WTC11 (cell line): ENCODE measurements around the gene CRABP2. TPM values are rescaled to one million over a fixed set of nuclear protein-coding genes. Genes with fewer than 3 reads are reported as not detected.

Source experiments
- ATAC-seq: fragments of 200-7000 bp; cut with Tn5 transposase; 2 replicates; pipeline ENCODE4 v1.10.0; 2021; ENCODE audit warnings: mild to moderate bottlenecking, moderate library complexity
- CTCF ChIA-PET: fragments of 300-600 bp; sonication (Branson Sonifier 250); formaldehyde crosslinking; loops from one replicate; lab custom pipeline; 2021; ENCODE audit warnings: antibody characterized with exemption; lab: Charles Lee
- POLR2A ChIA-PET: fragments of 350-600 bp; sonication (Branson Sonifier 250); formaldehyde crosslinking; loops from one replicate; lab custom pipeline; 2021; ENCODE audit warnings: antibody characterized with exemption; lab: Charles Lee
- DNase-seq: peaks from one replicate; pipeline ENCODE4 v3.0.0; 2021; ENCODE audit warnings: low spot score
- H3K27ac Mint-ChIP-seq: 2 replicates; pipeline ENCODE4 v1.8.0; 2021; ENCODE audit warnings: mixed read lengths
- H3K27me3 Mint-ChIP-seq: 2 replicates; pipeline ENCODE4 v1.8.0; 2021; ENCODE audit warnings: low read depth, mild to moderate bottlenecking, moderate library complexity, mixed read lengths
- H3K36me3 Mint-ChIP-seq: 2 replicates; pipeline ENCODE4 v1.8.0; 2021; ENCODE audit warnings: mixed read lengths
- H3K4me1 Mint-ChIP-seq: 2 replicates; pipeline ENCODE4 v1.8.0; 2022; ENCODE audit warnings: mixed read lengths
- H3K4me3 Mint-ChIP-seq: 2 replicates; pipeline ENCODE4 v1.8.0; 2021; ENCODE audit warnings: mild to moderate bottlenecking, moderate library complexity, mixed read lengths
- H3K9me3 Mint-ChIP-seq: 2 replicates; pipeline ENCODE4 v1.8.0; 2021; ENCODE audit warnings: mixed read lengths
- CDX4 ChIP-seq: fragments of 250-450 bp; sonication (Bioruptor Pico); IDR thresholded peaks from 2 replicates; pipeline ENCODE4 v1.9.0; 2021; ENCODE audit warnings: moderate library complexity, mild to moderate bottlenecking, inconsistent platforms, borderline replicate concordance
- ESRRA ChIP-seq: sonication (generic); formaldehyde crosslinking; IDR thresholded peaks from 2 replicates; pipeline ENCODE4 v1.8.1; 2022; ENCODE audit warnings: mild to moderate bottlenecking, missing genetic modification reagents, borderline replicate concordance
- ETV6 ChIP-seq: sonication (generic); formaldehyde crosslinking; IDR thresholded peaks from 2 replicates; pipeline ENCODE4 v1.8.1; 2022; ENCODE audit warnings: mild to moderate bottlenecking, missing genetic modification reagents
- FOXP1 ChIP-seq: sonication (generic); formaldehyde crosslinking; IDR thresholded peaks from 2 replicates; pipeline ENCODE4 v1.8.0; 2022; ENCODE audit warnings: missing genetic modification reagents, mild to moderate bottlenecking, moderate library complexity, borderline replicate concordance
- HMGXB4 ChIP-seq: sonication (generic); formaldehyde crosslinking; IDR thresholded peaks from 2 replicates; pipeline ENCODE4 v1.8.1; 2023; ENCODE audit warnings: mild to moderate bottlenecking, moderate library complexity, missing genetic modification reagents
- JUN ChIP-seq: sonication (generic); formaldehyde crosslinking; IDR thresholded peaks from 2 replicates; pipeline ENCODE4 v1.8.0; 2023; ENCODE audit warnings: mild to moderate bottlenecking, missing genetic modification reagents
- PRRX2 ChIP-seq: fragments of 250-450 bp; sonication (Bioruptor Pico); IDR thresholded peaks from 2 replicates; pipeline ENCODE4 v1.8.0; 2021; ENCODE audit warnings: mild to moderate bottlenecking
- SOX15 ChIP-seq: fragments of 250-450 bp; sonication (Bioruptor Pico); IDR thresholded peaks from 2 replicates; pipeline ENCODE4 v1.9.0; 2021; ENCODE audit warnings: mild to moderate bottlenecking
- TCF7 ChIP-seq: sonication (generic); formaldehyde crosslinking; IDR thresholded peaks from 2 replicates; pipeline ENCODE4 v1.8.0; 2022; ENCODE audit warnings: mild to moderate bottlenecking, low read depth, missing genetic modification reagents, moderate library complexity
- TEAD1 ChIP-seq: sonication (generic); formaldehyde crosslinking; IDR thresholded peaks from 2 replicates; pipeline ENCODE4 v1.8.0; 2022; ENCODE audit warnings: mild to moderate bottlenecking, missing genetic modification reagents
- TEAD4 ChIP-seq: sonication (generic); formaldehyde crosslinking; IDR thresholded peaks from 2 replicates; pipeline ENCODE4 v1.8.0; 2022; ENCODE audit warnings: mild to moderate bottlenecking, missing genetic modification reagents
- ZNF219 ChIP-seq: sonication (generic); formaldehyde crosslinking; IDR thresholded peaks from 2 replicates; pipeline ENCODE4 v1.8.0; 2023; ENCODE audit warnings: missing genetic modification reagents, mild to moderate bottlenecking, borderline replicate concordance
- ZNF263 ChIP-seq: sonication (generic); formaldehyde crosslinking; IDR thresholded peaks from 2 replicates; pipeline ENCODE4 v1.8.1; 2022; ENCODE audit warnings: low read depth, mild to moderate bottlenecking, moderate library complexity, missing genetic modification reagents
- ZNF416 ChIP-seq: fragments of 250-450 bp; sonication (Bioruptor Pico); IDR thresholded peaks from 2 replicates; pipeline ENCODE4 v1.9.0; 2021; ENCODE audit warnings: mild to moderate bottlenecking, inconsistent platforms
- total RNA-seq: library from RNA; stranded (reverse); gene quantifications from 3 replicates; pipeline ENCODE4 v1.2.3, GENCODE V29; 2021
- TF ChIP-seq, protein P1 (sequence below): sonication (generic); formaldehyde crosslinking; IDR thresholded peaks from 2 replicates; pipeline ENCODE4 v1.8.0; 2023; ENCODE audit warnings: mild to moderate bottlenecking, missing genetic modification reagents
- TF ChIP-seq, protein P2 (sequence below): sonication (generic); formaldehyde crosslinking; IDR thresholded peaks from 2 replicates; pipeline ENCODE4 v1.8.0; 2023; ENCODE audit warnings: missing genetic modification reagents, mild to moderate bottlenecking, borderline replicate concordance
- TF ChIP-seq, protein P3 (sequence below): fragments of 250-450 bp; sonication (Bioruptor Pico); conservative IDR thresholded peaks from 2 replicates; pipeline ENCODE4 v1.9.0; 2021; ENCODE audit warnings: mild to moderate bottlenecking
- TF ChIP-seq, protein P4 (sequence below): sonication (generic); formaldehyde crosslinking; IDR thresholded peaks from 2 replicates; pipeline ENCODE4 v1.8.0; 2023; ENCODE audit warnings: missing genetic modification reagents

The CRABP2 gene
- total RNA-seq, 1 experiment from 2014 or later: 135 TPM

- TF ChIP-seq, protein P1, sequence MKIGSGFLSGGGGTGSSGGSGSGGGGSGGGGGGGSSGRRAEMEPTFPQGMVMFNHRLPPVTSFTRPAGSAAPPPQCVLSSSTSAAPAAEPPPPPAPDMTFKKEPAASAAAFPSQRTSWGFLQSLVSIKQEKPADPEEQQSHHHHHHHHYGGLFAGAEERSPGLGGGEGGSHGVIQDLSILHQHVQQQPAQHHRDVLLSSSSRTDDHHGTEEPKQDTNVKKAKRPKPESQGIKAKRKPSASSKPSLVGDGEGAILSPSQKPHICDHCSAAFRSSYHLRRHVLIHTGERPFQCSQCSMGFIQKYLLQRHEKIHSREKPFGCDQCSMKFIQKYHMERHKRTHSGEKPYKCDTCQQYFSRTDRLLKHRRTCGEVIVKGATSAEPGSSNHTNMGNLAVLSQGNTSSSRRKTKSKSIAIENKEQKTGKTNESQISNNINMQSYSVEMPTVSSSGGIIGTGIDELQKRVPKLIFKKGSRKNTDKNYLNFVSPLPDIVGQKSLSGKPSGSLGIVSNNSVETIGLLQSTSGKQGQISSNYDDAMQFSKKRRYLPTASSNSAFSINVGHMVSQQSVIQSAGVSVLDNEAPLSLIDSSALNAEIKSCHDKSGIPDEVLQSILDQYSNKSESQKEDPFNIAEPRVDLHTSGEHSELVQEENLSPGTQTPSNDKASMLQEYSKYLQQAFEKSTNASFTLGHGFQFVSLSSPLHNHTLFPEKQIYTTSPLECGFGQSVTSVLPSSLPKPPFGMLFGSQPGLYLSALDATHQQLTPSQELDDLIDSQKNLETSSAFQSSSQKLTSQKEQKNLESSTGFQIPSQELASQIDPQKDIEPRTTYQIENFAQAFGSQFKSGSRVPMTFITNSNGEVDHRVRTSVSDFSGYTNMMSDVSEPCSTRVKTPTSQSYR: no peak
- no peak for TF ChIP-seq FOXP1 (CRISPR knock-in tag)
- TF ChIP-seq ZNF416: no peak
- TF ChIP-seq, protein P2, sequence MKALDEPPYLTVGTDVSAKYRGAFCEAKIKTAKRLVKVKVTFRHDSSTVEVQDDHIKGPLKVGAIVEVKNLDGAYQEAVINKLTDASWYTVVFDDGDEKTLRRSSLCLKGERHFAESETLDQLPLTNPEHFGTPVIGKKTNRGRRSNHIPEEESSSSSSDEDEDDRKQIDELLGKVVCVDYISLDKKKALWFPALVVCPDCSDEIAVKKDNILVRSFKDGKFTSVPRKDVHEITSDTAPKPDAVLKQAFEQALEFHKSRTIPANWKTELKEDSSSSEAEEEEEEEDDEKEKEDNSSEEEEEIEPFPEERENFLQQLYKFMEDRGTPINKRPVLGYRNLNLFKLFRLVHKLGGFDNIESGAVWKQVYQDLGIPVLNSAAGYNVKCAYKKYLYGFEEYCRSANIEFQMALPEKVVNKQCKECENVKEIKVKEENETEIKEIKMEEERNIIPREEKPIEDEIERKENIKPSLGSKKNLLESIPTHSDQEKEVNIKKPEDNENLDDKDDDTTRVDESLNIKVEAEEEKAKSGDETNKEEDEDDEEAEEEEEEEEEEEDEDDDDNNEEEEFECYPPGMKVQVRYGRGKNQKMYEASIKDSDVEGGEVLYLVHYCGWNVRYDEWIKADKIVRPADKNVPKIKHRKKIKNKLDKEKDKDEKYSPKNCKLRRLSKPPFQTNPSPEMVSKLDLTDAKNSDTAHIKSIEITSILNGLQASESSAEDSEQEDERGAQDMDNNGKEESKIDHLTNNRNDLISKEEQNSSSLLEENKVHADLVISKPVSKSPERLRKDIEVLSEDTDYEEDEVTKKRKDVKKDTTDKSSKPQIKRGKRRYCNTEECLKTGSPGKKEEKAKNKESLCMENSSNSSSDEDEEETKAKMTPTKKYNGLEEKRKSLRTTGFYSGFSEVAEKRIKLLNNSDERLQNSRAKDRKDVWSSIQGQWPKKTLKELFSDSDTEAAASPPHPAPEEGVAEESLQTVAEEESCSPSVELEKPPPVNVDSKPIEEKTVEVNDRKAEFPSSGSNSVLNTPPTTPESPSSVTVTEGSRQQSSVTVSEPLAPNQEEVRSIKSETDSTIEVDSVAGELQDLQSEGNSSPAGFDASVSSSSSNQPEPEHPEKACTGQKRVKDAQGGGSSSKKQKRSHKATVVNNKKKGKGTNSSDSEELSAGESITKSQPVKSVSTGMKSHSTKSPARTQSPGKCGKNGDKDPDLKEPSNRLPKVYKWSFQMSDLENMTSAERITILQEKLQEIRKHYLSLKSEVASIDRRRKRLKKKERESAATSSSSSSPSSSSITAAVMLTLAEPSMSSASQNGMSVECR (CRISPR knock-in tag): no peak
- TF ChIP-seq JUN (CRISPR knock-in tag): no peak
- TF ChIP-seq, protein P3, sequence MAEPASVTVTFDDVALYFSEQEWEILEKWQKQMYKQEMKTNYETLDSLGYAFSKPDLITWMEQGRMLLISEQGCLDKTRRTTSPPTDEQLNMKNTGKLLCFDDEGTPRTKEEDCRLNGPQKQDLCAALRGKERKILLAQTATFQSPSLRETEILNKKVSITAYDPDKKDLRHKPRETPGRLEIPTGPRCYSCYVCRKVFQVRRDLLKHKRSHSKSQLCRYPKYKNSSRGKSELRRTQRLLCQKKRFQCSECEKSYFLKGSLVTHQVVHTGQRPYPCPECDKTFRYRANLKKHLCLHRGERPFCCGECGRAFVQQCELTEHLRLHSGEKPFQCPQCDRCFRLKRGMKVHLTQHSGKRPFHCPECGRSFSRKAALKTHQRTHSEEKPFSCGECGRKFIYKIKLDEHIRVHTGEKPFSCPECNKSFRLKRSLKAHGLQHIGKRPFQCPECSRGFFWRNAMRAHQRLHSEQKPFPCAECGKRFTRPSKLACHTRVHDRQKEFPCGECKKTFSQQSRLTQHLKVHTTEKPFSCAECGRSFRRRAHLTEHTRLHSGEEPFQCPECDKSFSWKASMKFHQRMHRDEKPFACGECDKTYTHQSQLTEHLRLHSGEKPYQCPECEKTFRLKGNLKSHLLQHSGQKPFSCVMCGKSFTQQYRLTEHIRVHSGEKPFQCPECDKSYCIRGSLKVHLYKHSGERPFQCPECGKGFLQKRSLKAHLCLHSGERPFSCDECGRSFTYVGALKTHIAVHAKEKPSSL (CRISPR knock-in tag): no peak
- no peak for TF ChIP-seq TEAD1 (CRISPR knock-in tag)
- TF ChIP-seq TEAD4 (CRISPR knock-in tag): no peak
- TF ChIP-seq ZNF263: no peak
- no peak for TF ChIP-seq CDX4 (CRISPR knock-in tag)
- no peak for TF ChIP-seq PRRX2 (CRISPR knock-in tag)
These were observed 34.6 kb downstream of the CRABP2 start (continued) for GRCh38 chr1:156670791-156671190.

GRCh38 chr1:156670359-156670758 is 35.0 kb downstream of the CRABP2 start:
- H3K36me3 Mint-ChIP-seq: peaks cover 27% of the 10 kb centered on the region
- ChIA-PET POLR2A (interaction anchor here (1.2 to 1.8 kb wide), 2 partner anchors 9 to 37 kb away, joined by 3 to 5 read pairs; no protein-coding TSS in a partner anchor), CTCF (interaction anchor here (0.7 to 4.1 kb wide), 6 partner anchors 8 to 46 kb away, joined by 3 to 15 read pairs (median 4); no protein-coding TSS in a partner anchor)
- H3K27me3 Mint-ChIP-seq: peaks cover 4% of the 10 kb centered on the region; the same call in 1 of the 2 replicates
- H3K9me3 Mint-ChIP-seq: peaks cover 11% of the 10 kb centered on the region
- H3K4me3 Mint-ChIP-seq: no peak overlapping the region
- TF ChIP-seq TCF7 (CRISPR knock-in tag) (no peak), HMGXB4 (CRISPR knock-in tag) (no peak), SOX15 (CRISPR knock-in tag) (no peak), ZNF219 (CRISPR knock-in tag) (no peak), ETV6 (no peak), ESRRA (no peak)
- TF ChIP-seq, protein P3 (CRISPR knock-in tag): no peak
- TF ChIP-seq, protein P4, sequence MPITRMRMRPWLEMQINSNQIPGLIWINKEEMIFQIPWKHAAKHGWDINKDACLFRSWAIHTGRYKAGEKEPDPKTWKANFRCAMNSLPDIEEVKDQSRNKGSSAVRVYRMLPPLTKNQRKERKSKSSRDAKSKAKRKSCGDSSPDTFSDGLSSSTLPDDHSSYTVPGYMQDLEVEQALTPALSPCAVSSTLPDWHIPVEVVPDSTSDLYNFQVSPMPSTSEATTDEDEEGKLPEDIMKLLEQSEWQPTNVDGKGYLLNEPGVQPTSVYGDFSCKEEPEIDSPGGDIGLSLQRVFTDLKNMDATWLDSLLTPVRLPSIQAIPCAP (CRISPR knock-in tag): no peak
- TF ChIP-seq, all 79 proteins: peak for 0
- Mint-ChIP-seq H3K4me1 (peaks cover 89% of the 10 kb centered on the region), H3K27ac (no peak overlapping the region)
- DNase-seq: no peak
- ATAC-seq: no peak
